PC-3 (cell line): ENCODE measurements around the gene HNRNPA1.

Experiments
- EZH2 ChIP-seq: fragments of 300-600 bp; sonication (generic); IDR thresholded peaks from one replicate; pipeline ENCODE4 v1.6.1; 2017; ENCODE audit warnings: antibody characterized with exemption, mild to moderate bottlenecking, low read length; ENCODE audit not compliant: unreplicated experiment
- EZH2phosphoT487 ChIP-seq: fragments of 300-600 bp; sonication (generic); IDR thresholded peaks from 2 replicates; pipeline ENCODE4 v1.6.1; 2018; ENCODE audit warnings: mild to moderate bottlenecking, antibody characterized with exemption, low read length, borderline replicate concordance

GRCh38 chr12:54304187-54304810, 23.8 kb downstream of the HNRNPA1 start:
- no peak for TF ChIP-seq EZH2
- no peak for TF ChIP-seq EZH2phosphoT487
